Measurements from ENCODE around the gene PPP3CB. TPM values are rescaled to one million over a fixed set of nuclear protein-coding genes. Genes with fewer than 3 reads are reported as not detected.
A peak's percentile ranks its signal among the peaks of the same experiment; 100 is the strongest.

PPP3CB gene
- total RNA-seq, 2 donors from 2014 or later, result 31.8 to 37.4 TPM

- Mint-ChIP-seq H3K4me3 (no peak overlapping the region), H3K27me3 (no peaks in the 10 kb centered on the region), H3K4me1 (no peaks in the 10 kb centered on the region), H3K27ac (no peak overlapping the region), H3K36me3 (ENCODE audit: low read depth) (peaks cover 14% of the 10 kb centered on the region)
- no peak for ATAC-seq
- no peaks in the 10 kb centered on the region for H3K9me3 ChIP-seq (ENCODE audit: control insufficient read depth, low read length, poor library complexity, severe bottlenecking)
- DNase-seq, result no peak
These were observed 69.5 kb downstream of the PPP3CB start for GRCh38 chr10:73426318-73426717.

DNA sequence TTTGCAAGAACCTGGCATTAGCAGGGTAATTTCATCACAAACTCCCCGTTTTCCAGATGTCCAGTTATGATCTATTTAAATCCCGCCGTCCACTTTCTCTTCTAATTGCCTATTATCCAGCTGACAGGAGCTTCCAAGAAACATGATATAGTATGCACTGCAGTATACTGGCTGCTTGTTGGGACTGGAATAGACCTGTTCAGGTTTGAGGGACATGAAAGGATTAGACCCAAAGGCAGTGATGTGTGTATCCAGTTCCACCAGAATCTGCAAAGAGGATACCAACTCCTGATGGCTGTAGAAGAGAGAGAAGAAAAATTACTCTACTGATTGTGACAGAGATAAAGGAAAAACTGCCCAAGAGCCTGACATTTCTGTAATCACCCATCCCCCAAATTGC, 71.3 kb downstream of the PPP3CB start:
- ATAC-seq, result no peak
- H3K9me3 ChIP-seq (ENCODE audit: control insufficient read depth, low read length, poor library complexity, severe bottlenecking), result no peaks in the 10 kb centered on the region
- Mint-ChIP-seq H3K36me3 (ENCODE audit: low read depth) (peaks cover 14% of the 10 kb centered on the region), H3K4me3 (no peak overlapping the region), H3K27me3 (no peaks in the 10 kb centered on the region), H3K27ac (no peak overlapping the region), H3K4me1 (no peaks in the 10 kb centered on the region)
- DNase-seq, result no peak

- ATAC-seq (no peak), DNase-seq (no peak)
- H3K9me3 ChIP-seq (ENCODE audit: control insufficient read depth, low read length, poor library complexity, severe bottlenecking), result no peaks in the 10 kb centered on the region
- Mint-ChIP-seq H3K4me1 (no peaks in the 10 kb centered on the region), H3K36me3 (ENCODE audit: low read depth) (peaks cover 14% of the 10 kb centered on the region), H3K4me3 (no peak overlapping the region), H3K27me3 (no peaks in the 10 kb centered on the region), H3K27ac (peak overlapping the region; percentile 29)
These were observed 72.5 kb downstream of the PPP3CB start for GRCh38 chr10:73423309-73423708.

GRCh38 chr10:73416571-73416970, 79.3 kb downstream of the PPP3CB start:
- Mint-ChIP-seq H3K4me3 (no peak overlapping the region), H3K27me3 (no peaks in the 10 kb centered on the region), H3K4me1 (peaks cover 12% of the 10 kb centered on the region), H3K36me3 (ENCODE audit: low read depth) (no peaks in the 10 kb centered on the region), H3K27ac (no peak overlapping the region)
- DNase-seq (no peak), ATAC-seq (no peak)
- H3K9me3 ChIP-seq (ENCODE audit: control insufficient read depth, low read length, poor library complexity, severe bottlenecking), result no peaks in the 10 kb centered on the region

- peak overlapping the region; percentile 95 for H3K27ac Mint-ChIP-seq
- peak overlapping the region; percentile 96 for H3K4me3 Mint-ChIP-seq
- ATAC-seq (peak; percentile 38), DNase-seq (no peak)
- no peaks in the 10 kb centered on the region for H3K27me3 Mint-ChIP-seq
- no peaks in the 10 kb centered on the region for H3K36me3 Mint-ChIP-seq (ENCODE audit: low read depth)
- H3K9me3 ChIP-seq (ENCODE audit: control insufficient read depth, low read length, poor library complexity, severe bottlenecking), result no peaks in the 10 kb centered on the region
- H3K4me1 Mint-ChIP-seq, result peaks cover 21% of the 10 kb centered on the region
These were observed 81.4 kb downstream of the PPP3CB start for GRCh38 chr10:73414230-73414945.

DNA sequence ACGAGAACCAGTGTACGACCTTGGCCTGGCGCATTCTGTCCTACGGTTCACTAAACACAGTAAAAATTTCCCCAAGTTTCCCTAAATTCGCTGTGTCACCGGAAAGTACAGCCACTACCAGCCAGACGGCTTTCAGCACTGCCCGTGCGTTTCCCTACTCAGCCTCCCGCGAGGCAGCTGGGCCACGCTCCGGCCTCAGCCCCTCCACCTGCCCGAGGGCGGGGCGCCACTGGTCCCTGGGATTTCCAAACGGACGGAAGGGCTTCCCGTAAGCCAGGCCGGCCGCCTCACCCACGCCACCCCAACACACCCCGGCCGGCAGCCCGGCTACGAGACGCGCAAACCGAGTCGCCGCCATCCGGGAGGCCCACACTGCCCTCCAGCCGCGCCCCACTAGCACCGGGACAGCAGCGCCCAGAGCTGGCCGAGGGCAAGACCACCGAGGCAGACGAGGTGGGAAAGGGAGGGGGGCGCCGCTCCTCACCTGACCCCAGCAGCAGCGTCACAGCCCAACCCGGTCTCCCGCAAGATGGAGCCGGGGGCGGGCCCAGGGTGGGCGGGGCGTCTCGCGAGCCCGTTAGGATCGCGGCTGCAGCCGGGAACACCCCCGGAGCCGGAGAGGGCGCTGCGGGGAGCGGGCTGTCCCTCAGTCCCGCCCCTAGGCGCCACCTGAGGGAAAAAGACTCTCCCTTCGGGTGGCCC, 82.1 kb downstream of the PPP3CB start, which contains the start of gene ANXA7:
ANXA7 (minus strand) TSS at position 531 of the 702 bp plus-strand sequence. CDS start 13,202 bp downstream, outside the sequence.
- H3K27me3 Mint-ChIP-seq, result no peaks in the 10 kb centered on the region
- H3K4me3 Mint-ChIP-seq, result peak within 1 kb of the TSS; percentile 96
- H3K4me1 Mint-ChIP-seq, result peaks cover 26% of the 10 kb centered on the region
- no peaks in the 10 kb centered on the region for H3K9me3 ChIP-seq (ENCODE audit: control insufficient read depth, low read length, poor library complexity, severe bottlenecking)
- peak within 1 kb of the TSS; percentile 95 for H3K27ac Mint-ChIP-seq
- ATAC-seq (peak; percentile 96), DNase-seq (peak; percentile 83 to 95 (median 92))
- H3K36me3 Mint-ChIP-seq (ENCODE audit: low read depth), result no peaks in the 10 kb centered on the region

- Mint-ChIP-seq H3K4me1 (peaks cover 27% of the 10 kb centered on the region), H3K36me3 (ENCODE audit: low read depth) (peaks cover under 1% of the 10 kb centered on the region), H3K4me3 (peak overlapping the region; percentile 96), H3K27ac (peak overlapping the region; percentile 95), H3K27me3 (no peaks in the 10 kb centered on the region)
- peak in 1 of 3 donors; percentile 22 for DNase-seq
- peak; percentile 53 for ATAC-seq
- no peaks in the 10 kb centered on the region for H3K9me3 ChIP-seq (ENCODE audit: control insufficient read depth, low read length, poor library complexity, severe bottlenecking)
These were observed 82.7 kb downstream of the PPP3CB start for GRCh38 chr10:73413108-73413527.

DNA sequence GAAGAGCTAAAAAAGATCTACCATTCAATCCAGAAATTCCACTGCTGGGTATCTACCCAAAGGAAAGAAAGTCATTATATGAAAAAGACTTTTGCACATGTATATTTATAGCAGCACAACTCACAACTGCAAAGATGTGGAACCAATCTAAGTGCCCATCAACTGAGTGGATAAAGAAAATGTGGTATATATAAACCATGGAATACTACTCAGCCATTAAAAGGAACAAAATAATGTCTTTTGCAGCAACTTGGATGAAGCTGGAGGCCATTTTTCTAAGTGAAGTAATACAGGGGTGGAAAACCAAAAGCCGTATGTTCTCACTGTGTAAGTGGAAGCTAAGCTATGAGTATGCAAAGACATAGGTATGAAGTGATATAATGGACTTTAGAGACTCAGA, 84.9 kb downstream of the PPP3CB start:
- Mint-ChIP-seq H3K4me1 (peaks cover 40% of the 10 kb centered on the region), H3K27ac (peak overlapping the region; percentile 56), H3K27me3 (no peaks in the 10 kb centered on the region), H3K4me3 (no peak overlapping the region), H3K36me3 (ENCODE audit: low read depth) (peaks cover 7% of the 10 kb centered on the region)
- ATAC-seq (no peak), DNase-seq (no peak)
- no peaks in the 10 kb centered on the region for H3K9me3 ChIP-seq (ENCODE audit: control insufficient read depth, low read length, poor library complexity, severe bottlenecking)

DNA sequence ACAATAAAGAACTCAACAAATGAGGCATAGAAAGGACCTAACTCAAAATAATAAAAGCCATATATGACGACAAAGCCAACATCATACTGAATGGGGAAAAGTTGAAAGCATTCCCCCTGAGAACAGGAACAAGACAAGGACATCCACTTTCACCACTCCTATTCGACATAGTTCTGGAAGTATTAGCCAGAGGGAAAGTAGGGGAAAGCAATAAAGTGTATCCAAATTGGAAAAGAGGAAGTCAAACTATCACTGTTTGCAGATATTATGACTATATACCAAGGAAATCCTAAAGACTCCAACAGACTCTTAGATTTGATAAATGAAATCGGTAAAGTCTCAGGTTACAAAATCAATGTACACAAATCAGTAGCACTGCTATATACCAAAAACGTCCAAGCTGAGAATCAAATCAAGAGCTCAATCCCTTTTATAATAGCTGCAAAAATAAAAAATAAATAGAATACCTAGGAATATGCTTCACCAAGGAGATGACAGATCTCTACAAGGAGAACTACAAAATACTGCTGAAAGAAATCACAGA, 86.8 kb downstream of the PPP3CB start:
- no peak overlapping the region for H3K4me3 Mint-ChIP-seq
- H3K27ac Mint-ChIP-seq, result no peak overlapping the region

DNA sequence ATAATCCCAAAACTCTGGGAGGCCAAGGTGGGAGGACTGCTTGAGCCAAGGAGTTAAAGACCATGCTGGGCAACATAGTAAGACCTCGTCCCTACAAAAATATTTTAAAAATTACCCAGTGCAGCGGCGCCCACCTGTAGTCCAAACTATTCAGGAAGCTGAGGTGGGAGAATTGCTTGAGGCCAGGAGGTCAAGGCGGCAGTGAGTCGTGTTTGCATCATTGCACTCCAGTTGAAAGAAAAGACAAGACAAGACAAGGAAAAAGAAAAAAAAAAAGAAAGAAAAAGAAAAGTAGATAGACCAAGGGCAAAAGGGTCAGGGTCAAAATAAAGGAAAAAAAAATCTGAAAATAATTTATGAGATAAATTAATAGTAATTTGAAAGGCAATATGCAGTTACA, 87.8 kb downstream of the PPP3CB start:
- H3K9me3 ChIP-seq (ENCODE audit: control insufficient read depth, low read length, poor library complexity, severe bottlenecking), result no peaks in the 10 kb centered on the region
- peak overlapping the region; percentile 60 for H3K27ac Mint-ChIP-seq
- peaks cover 7% of the 10 kb centered on the region for H3K36me3 Mint-ChIP-seq (ENCODE audit: low read depth)
- DNase-seq (no peak), ATAC-seq (no peak)
- peaks cover 37% of the 10 kb centered on the region for H3K4me1 Mint-ChIP-seq
- H3K27me3 Mint-ChIP-seq, result no peaks in the 10 kb centered on the region
- H3K4me3 Mint-ChIP-seq, result no peak overlapping the region

More for the DNA sequence above, 86.8 kb downstream of the PPP3CB start:
- no peaks in the 10 kb centered on the region for H3K9me3 ChIP-seq (ENCODE audit: control insufficient read depth, low read length, poor library complexity, severe bottlenecking)
- ATAC-seq (no peak), DNase-seq (no peak)
- no peaks in the 10 kb centered on the region for H3K27me3 Mint-ChIP-seq
- peaks cover 7% of the 10 kb centered on the region for H3K36me3 Mint-ChIP-seq (ENCODE audit: low read depth)
- peaks cover 38% of the 10 kb centered on the region for H3K4me1 Mint-ChIP-seq

GRCh38 chr10:73407495-73407894, 88.3 kb downstream of the PPP3CB start:
- Mint-ChIP-seq H3K27ac (peak overlapping the region; percentile 60), H3K36me3 (ENCODE audit: low read depth) (peaks cover 7% of the 10 kb centered on the region), H3K4me3 (no peak overlapping the region), H3K27me3 (no peaks in the 10 kb centered on the region), H3K4me1 (peaks cover 38% of the 10 kb centered on the region)
- ATAC-seq (no peak), DNase-seq (no peak)
- H3K9me3 ChIP-seq (ENCODE audit: control insufficient read depth, low read length, poor library complexity, severe bottlenecking), result no peaks in the 10 kb centered on the region

- H3K27ac Mint-ChIP-seq, result no peak overlapping the region
- peak overlapping the region; percentile 41 for H3K4me3 Mint-ChIP-seq
- peaks cover 7% of the 10 kb centered on the region for H3K36me3 Mint-ChIP-seq (ENCODE audit: low read depth)
These were observed 89.0 kb downstream of the PPP3CB start for GRCh38 chr10:73406846-73407245.

DNA sequence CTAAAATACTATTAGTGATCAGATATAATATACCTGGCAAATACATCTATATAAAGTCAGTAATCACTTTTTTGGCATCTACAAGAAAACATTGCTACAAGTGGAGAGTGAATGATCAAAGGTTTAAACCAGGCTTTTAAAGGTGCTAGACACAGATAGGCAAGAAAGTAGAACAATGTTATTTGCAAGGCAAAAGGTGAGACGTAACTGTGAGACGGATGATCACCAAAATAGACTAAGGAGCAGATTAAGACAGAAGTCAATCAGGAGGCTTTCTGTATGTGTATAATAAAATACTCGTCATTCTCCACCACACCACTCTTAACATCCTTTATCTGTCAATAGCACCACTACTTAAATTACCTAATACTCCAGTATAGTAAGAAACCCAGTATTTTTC, 90.3 kb downstream of the PPP3CB start:
- no peak for ATAC-seq
- H3K4me3 Mint-ChIP-seq, result no peak overlapping the region
- peaks cover 43% of the 10 kb centered on the region for H3K4me1 Mint-ChIP-seq

More at GRCh38 chr10:73406846-73407245, 89.0 kb downstream of the PPP3CB start:
- Mint-ChIP-seq H3K4me1 (peaks cover 38% of the 10 kb centered on the region), H3K27me3 (no peaks in the 10 kb centered on the region)
- no peaks in the 10 kb centered on the region for H3K9me3 ChIP-seq (ENCODE audit: control insufficient read depth, low read length, poor library complexity, severe bottlenecking)
- ATAC-seq (no peak), DNase-seq (no peak)

More for the DNA sequence above, 90.3 kb downstream of the PPP3CB start:
- DNase-seq, result no peak
- Mint-ChIP-seq H3K27ac (peak overlapping the region; percentile 65), H3K27me3 (no peaks in the 10 kb centered on the region), H3K36me3 (ENCODE audit: low read depth) (peaks cover 7% of the 10 kb centered on the region)
- H3K9me3 ChIP-seq (ENCODE audit: control insufficient read depth, low read length, poor library complexity, severe bottlenecking), result no peaks in the 10 kb centered on the region

All from T-helper 17 cell (primary cell).